Measurements from ENCODE around the gene TMEM158. TPM values are rescaled to one million over a fixed set of nuclear protein-coding genes. Genes with fewer than 3 reads are reported as not detected.

Gene TMEM158
- total RNA-seq (2022; extraction: Qiagen RNA extraction; ENCODE audit: low read depth), result 16.2 to 29.5 TPM (median 24.2 TPM) in 5 replicates

DNA sequence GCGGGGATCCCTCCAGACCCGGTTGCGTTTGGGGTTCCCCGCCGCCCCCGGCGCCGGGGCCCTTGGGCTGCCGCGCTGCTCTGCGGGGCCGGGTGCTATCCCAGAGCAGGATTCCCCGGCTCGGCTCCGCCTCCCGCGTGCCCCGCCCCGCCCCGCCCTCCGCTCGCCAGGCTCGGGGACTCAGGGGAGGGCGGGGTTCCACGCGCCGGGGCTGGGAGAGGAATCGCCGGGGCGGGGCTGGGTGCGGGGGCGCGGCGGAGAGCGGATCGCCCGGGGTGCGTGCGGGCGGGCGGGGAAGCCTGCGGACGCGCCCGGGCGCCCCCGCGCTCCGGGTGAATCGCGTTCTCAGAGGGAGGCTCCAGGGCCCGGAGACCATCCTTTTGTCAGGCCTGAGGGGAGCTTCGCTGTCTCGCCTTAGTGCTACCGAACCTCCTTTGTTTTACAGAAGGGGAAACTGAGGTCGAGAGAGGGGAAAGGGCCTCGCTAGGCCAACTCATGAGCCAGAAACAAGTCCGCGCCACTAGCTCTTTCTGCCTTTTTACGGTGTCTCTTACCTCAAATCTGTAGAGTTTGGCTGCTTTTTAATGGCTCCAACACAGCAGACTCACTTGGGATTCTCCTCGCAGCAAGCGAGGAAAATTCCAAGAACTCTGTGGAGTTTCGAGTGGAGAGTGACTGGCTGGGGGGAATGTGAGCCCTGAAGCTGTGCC is at the start of gene TMEM158:
TSS of gene TMEM158 (minus strand) at position 82 of the 710 bp plus-strand sequence. CDS start 260 bp downstream, outside the sequence.

Other genes with a start within 250 kb of the TMEM158 start
- gene CLEC3B, start 200.0 kb downstream of the TMEM158 start, total RNA-seq (2022; extraction: Qiagen RNA extraction; ENCODE audit: low read depth), result 0.49 TPM in 1 of 5 replicates, not detected in the others
- 13.6 to 18.8 TPM (median 15.7 TPM) in 5 replicates for gene CDCP1, start 79.9 kb downstream of the TMEM158 start, total RNA-seq (2022; extraction: Qiagen RNA extraction; ENCODE audit: low read depth)
- gene LARS2, start 162.3 kb upstream of the TMEM158 start, total RNA-seq (2022; extraction: Qiagen RNA extraction; ENCODE audit: low read depth), result 9.7 to 12.6 TPM (median 11.7 TPM) in 5 replicates

All from A549 treated with CpdA at 1 μM for 4 hours (cell line).